Activated CD8-positive, alpha-beta memory T cell treated with anti-CD3 and anti-CD28 coated beads for 4 hours (primary cell): ENCODE results near the gene KLHL13.
"Not testable (repeated sequence)": the region's sequence is repeated elsewhere in the genome, so short reads cannot be mapped to it uniquely, and the experiment has no call there.

ENCODE experiments used
- DNase-seq, 2 donors: peaks; one replicate each; pipeline ENCODE4 v3.0.0-alpha.2; 2020; ENCODE audit warnings: low read depth in 2 of 2

The KLHL13 gene

GRCh38 chrX:118074196-118074595, 42.4 kb downstream of the KLHL13 start:
- no peak for DNase-seq

GRCh38 chrX:118066867-118067515, 49.6 kb downstream of the KLHL13 start:
- DNase-seq = no peak

GRCh38 chrX:118062817-118063615, 53.6 kb downstream of the KLHL13 start:
- no peak for DNase-seq

GRCh38 chrX:118062048-118062789, 54.4 kb downstream of the KLHL13 start:
- DNase-seq = no peak

- DNase-seq = no peak
Measured at GRCh38 chrX:118058924-118059323, 57.7 kb downstream of the KLHL13 start.

GRCh38 chrX:118056870-118057269, 59.7 kb downstream of the KLHL13 start:
- no peak for DNase-seq

GRCh38 chrX:118049713-118050112, 66.9 kb downstream of the KLHL13 start:
- DNase-seq = no peak

- no peak for DNase-seq
Measured at GRCh38 chrX:118047446-118048186, 69.0 kb downstream of the KLHL13 start.

GRCh38 chrX:118039591-118039990, 77.0 kb downstream of the KLHL13 start:
- DNase-seq = no peak

GRCh38 chrX:118038614-118039365, 77.8 kb downstream of the KLHL13 start:
- DNase-seq = no peak

GRCh38 chrX:118026631-118027030, 90.0 kb downstream of the KLHL13 start:
- DNase-seq = no peak

GRCh38 chrX:118025226-118025625, 91.4 kb downstream of the KLHL13 start:
- DNase-seq = no peak

GRCh38 chrX:118024482-118024881, 92.1 kb downstream of the KLHL13 start:
- no peak for DNase-seq

GRCh38 chrX:118022753-118023152, 93.9 kb downstream of the KLHL13 start:
- no peak for DNase-seq

- DNase-seq = no peak
Measured at GRCh38 chrX:118016422-118016821, 100.2 kb downstream of the KLHL13 start.

- DNase-seq = not testable (repeated sequence)
Measured at GRCh38 chrX:118002417-118002816, 114.2 kb downstream of the KLHL13 start.

GRCh38 chrX:118000518-118000917, 116.1 kb downstream of the KLHL13 start:
- no peak for DNase-seq

GRCh38 chrX:117998171-117998570, 118.4 kb downstream of the KLHL13 start:
- DNase-seq = no peak

- no peak for DNase-seq
Measured at GRCh38 chrX:117996918-117997480, 119.6 kb downstream of the KLHL13 start.

- no peak for DNase-seq
Measured at GRCh38 chrX:117996408-117996807, 120.2 kb downstream of the KLHL13 start.

- DNase-seq = no peak
Measured at GRCh38 chrX:117995378-117995777, 121.2 kb downstream of the KLHL13 start.
